Urinary bladder (tissue), 2 donors: ENCODE measurements around the gene GP5. TPM values are rescaled to one million over a fixed set of nuclear protein-coding genes. Genes with fewer than 3 reads are reported as not detected.

Experiments
- polyA plus RNA-seq: library from polyadenylated mRNA; stranded (reverse); fragments of 200-250 nt; gene quantifications from one replicate; pipeline ENCODE4 v1.2.3, GENCODE V29; 2013
- total RNA-seq: library from RNA; depleted of rRNA; stranded (reverse); fragments of >200 nt; gene quantifications from one replicate; pipeline ENCODE4 v1.2.3, GENCODE V29; 2014
- donor health status: healthy.

GP5 gene
- total and polyA plus RNA-seq, 2 donors, result 0.10 to 0.90 TPM

Other genes with a start within 250 kb of the GP5 start
- gene CPN2, start 47.9 kb downstream of the GP5 start, total RNA-seq, result not detected
- gene CPN2, start 47.9 kb downstream of the GP5 start, polyA plus RNA-seq, result 0.06 TPM
- gene LRRC15, start 29.5 kb downstream of the GP5 start, total RNA-seq, result 0.11 TPM
- 0.08 TPM for gene LRRC15, start 29.5 kb downstream of the GP5 start, polyA plus RNA-seq
- 111 TPM for gene ATP13A3, start 87.7 kb upstream of the GP5 start, total RNA-seq
- 20.3 TPM for gene ATP13A3, start 87.7 kb upstream of the GP5 start, polyA plus RNA-seq
- gene TMEM44, start 234.2 kb upstream of the GP5 start, total RNA-seq, result 11.7 TPM
- 8.0 TPM for gene TMEM44, start 234.2 kb upstream of the GP5 start, polyA plus RNA-seq